Nephron progenitor cell (in vitro differentiated cells): ENCODE results near the gene ZNF324B.

Source experiments
- DNase-seq: peaks from one replicate; pipeline ENCODE4 v3.0.0; 2021
- H3K27ac Mint-ChIP-seq: 2 replicates; pipeline ENCODE4 v1.8.0; 2021; ENCODE audit warnings: mild to moderate bottlenecking, moderate library complexity, mixed read lengths
- H3K27me3 Mint-ChIP-seq: 2 replicates; pipeline ENCODE4 v1.8.0; 2021; ENCODE audit warnings: mild to moderate bottlenecking, low read depth, mixed read lengths; ENCODE audit not compliant: poor library complexity
- H3K36me3 Mint-ChIP-seq: 2 replicates; pipeline ENCODE4 v1.8.0; 2021; ENCODE audit warnings: low read depth, mixed read lengths
- H3K4me1 Mint-ChIP-seq: 2 replicates; pipeline ENCODE4 v1.8.0; 2021; ENCODE audit warnings: mixed read lengths
- H3K4me3 Mint-ChIP-seq: 2 replicates; pipeline ENCODE4 v1.8.0; 2021; ENCODE audit warnings: mild to moderate bottlenecking, moderate library complexity, mixed read lengths
- H3K9me3 Mint-ChIP-seq: 2 replicates; pipeline ENCODE4 v1.8.0; 2021; ENCODE audit warnings: mild to moderate bottlenecking, moderate library complexity, mixed read lengths
- TF ChIP-seq, protein P1 (sequence below): fragments of 200-600 bp; sonication (generic); IDR thresholded peaks from 2 replicates; pipeline ENCODE4 v1.5.0; 2021; ENCODE audit warnings: antibody characterized with exemption

The ZNF324B gene

DNA sequence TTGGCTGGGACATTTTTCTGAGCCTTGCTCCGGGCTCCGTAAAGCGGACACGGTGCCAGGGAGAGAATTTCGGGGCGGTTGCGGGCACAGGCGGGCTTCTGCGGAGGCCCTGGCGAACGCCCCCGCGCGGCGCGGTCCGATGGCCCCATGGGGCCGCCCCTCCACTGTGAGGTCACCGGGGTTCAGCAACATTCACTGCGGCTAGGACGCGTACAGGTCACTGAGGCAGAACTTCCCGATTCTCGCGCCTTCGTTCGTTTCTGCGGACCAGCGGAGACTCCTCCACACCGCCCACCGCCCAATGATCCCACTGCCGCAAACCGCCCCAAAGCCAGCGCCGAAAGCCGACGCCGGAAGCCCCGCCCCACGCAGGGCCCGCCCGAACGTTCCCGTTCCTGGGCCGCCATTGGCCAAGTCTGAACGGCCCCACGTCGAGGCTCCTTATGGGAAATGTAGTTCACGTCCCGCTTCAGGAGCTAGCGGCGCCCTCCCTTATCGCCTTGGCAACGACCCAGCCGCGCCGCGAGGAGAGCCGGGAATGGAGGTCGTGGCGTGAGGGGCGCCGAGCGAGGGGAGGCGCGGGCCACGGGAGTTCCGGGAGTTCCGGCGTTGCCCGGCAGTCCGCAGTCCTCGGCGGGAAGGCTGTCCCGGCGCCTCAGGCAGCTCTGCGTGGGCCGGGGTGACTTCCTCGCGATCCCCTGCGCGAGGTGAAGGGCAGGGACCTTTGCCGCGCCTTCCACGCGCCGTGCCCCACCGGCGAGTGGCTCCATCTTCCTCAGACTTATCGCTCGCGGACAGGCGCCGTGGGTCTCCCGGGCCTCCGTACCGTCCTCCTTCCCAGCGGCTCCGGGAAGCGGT, 43.0 kb upstream of the ZNF324B start, which contains the start of gene ZNF584:
Gene ZNF584, plus strand, starts transcription at position 498 of the 858 bp plus-strand sequence. CDS start 499 bp downstream, outside the sequence.
- H3K4me3 Mint-ChIP-seq: peak within 1 kb of the TSS; percentile 87
- TF ChIP-seq, protein P1, sequence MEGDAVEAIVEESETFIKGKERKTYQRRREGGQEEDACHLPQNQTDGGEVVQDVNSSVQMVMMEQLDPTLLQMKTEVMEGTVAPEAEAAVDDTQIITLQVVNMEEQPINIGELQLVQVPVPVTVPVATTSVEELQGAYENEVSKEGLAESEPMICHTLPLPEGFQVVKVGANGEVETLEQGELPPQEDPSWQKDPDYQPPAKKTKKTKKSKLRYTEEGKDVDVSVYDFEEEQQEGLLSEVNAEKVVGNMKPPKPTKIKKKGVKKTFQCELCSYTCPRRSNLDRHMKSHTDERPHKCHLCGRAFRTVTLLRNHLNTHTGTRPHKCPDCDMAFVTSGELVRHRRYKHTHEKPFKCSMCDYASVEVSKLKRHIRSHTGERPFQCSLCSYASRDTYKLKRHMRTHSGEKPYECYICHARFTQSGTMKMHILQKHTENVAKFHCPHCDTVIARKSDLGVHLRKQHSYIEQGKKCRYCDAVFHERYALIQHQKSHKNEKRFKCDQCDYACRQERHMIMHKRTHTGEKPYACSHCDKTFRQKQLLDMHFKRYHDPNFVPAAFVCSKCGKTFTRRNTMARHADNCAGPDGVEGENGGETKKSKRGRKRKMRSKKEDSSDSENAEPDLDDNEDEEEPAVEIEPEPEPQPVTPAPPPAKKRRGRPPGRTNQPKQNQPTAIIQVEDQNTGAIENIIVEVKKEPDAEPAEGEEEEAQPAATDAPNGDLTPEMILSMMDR: no peak
- H3K27me3 Mint-ChIP-seq: no peaks in the 10 kb centered on the region
- H3K27ac Mint-ChIP-seq: peak within 1 kb of the TSS; percentile 99
- H3K4me1 Mint-ChIP-seq: peaks cover 35% of the 10 kb centered on the region
- peaks cover 45% of the 10 kb centered on the region for H3K36me3 Mint-ChIP-seq
- DNase-seq: peak; percentile 98
- H3K9me3 Mint-ChIP-seq: peaks cover 33% of the 10 kb centered on the region

DNA sequence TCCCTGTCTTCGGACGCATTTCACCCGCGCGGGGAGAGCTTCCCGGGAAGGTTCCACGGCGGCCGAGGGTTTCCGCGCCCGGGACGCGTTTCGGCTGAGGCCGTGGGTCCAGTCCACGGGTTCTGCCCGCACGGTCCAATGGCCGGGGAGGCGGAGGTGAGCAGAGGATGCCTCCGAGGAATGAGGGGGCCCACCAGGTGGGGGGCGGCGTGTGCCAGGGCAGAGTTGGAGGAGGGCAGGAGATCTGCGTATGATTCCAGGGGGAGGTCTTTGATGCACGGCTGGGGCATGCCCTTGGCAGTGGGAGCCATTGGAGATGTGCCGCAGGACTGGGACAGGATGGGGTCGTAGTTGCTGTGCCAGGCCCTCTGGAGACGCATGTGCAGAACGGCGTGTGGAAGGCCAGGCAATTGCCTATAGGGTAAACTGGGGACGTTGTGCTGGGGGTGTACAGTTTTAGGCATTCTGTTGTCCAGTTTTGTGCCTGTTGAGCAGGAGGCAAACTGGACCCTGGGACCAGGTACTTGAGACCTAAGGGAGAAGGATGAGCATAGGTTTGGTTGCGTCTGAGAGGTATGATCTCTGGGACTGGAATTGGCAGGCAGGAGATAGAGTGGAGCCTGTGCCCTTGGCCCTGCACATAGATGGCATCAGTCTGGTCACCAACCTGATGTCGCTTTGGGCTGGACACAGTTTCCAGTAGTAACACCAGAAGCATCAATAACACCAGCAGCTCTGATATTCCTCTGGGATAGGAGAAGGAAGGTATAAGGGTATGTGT, 42.2 kb upstream of the ZNF324B start:
- no peak overlapping the region for H3K27ac Mint-ChIP-seq
- peaks cover 25% of the 10 kb centered on the region for H3K9me3 Mint-ChIP-seq
- H3K36me3 Mint-ChIP-seq: peaks cover 42% of the 10 kb centered on the region
- H3K27me3 Mint-ChIP-seq: no peaks in the 10 kb centered on the region
- DNase-seq: peak; percentile 33
- TF ChIP-seq, protein P1: no peak
- H3K4me3 Mint-ChIP-seq: peak overlapping the region; percentile 87
- peaks cover 35% of the 10 kb centered on the region for H3K4me1 Mint-ChIP-seq

DNA sequence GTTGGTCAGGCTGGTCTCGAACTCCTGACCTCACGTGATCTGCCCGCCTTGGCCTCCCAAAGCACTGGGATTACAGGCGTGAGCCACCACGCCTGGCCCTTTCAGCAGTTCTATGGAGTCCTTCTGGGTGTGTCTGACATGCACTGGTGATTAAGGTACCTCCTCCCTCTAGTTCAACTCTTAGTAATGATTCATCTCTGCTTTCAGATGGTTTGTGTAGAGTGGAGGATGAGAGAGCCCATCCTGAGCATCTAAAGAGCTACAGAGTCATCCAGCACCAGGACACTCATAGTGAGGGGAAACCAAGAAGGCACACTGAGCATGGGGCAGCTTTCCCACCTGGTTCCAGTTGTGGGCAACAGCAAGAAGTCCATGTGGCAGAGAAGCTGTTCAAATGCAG, 34.8 kb upstream of the ZNF324B start:
- Mint-ChIP-seq H3K27ac (no peak overlapping the region), H3K4me1 (no peaks in the 10 kb centered on the region), H3K4me3 (no peak overlapping the region), H3K36me3 (peaks cover 82% of the 10 kb centered on the region), H3K27me3 (no peaks in the 10 kb centered on the region), H3K9me3 (peaks cover 65% of the 10 kb centered on the region)
- DNase-seq: no peak
- TF ChIP-seq, protein P1: no peak

DNA sequence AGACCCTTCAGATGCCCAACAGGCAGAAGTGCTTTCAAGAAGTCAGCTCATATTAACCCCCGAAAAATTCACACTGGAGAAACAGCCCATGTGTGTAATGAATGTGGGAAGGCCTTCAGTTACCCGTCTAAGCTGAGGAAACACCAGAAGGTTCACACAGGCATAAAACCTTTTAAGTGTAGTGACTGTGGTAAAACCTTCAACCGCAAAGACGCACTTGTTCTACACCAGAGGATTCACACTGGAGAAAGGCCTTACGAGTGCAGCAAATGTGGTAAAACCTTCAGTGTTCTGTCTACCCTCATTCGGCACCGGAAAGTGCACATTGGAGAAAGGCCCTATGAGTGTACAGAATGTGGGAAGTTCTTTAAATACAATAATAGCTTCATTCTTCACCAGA, 34.4 kb upstream of the ZNF324B start:
- no peak overlapping the region for H3K27ac Mint-ChIP-seq
- peaks cover 83% of the 10 kb centered on the region for H3K36me3 Mint-ChIP-seq
- H3K27me3 Mint-ChIP-seq: no peaks in the 10 kb centered on the region

DNA sequence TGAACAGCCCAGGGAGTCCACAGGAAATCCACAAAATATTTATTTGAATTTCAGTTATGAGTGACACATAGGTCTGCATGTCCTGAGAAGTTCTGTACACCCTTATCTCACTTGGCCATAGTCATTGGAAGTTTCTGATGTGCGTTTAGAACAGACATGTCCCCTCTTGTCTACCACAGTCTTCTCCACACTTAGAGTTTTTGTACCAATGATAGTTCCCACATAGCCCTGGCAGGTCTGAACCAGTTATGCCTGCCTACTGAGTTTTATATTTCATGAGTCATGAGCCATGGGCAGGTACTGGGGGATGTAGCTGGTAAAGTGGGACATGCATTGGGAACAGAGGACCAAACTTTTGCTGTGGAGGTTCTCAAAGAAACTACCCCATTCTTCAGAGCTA, 22.8 kb upstream of the ZNF324B start:
- no peak overlapping the region for H3K4me3 Mint-ChIP-seq
- H3K27ac Mint-ChIP-seq: no peak overlapping the region
- H3K36me3 Mint-ChIP-seq: peaks cover 86% of the 10 kb centered on the region
- H3K9me3 Mint-ChIP-seq: peaks cover 95% of the 10 kb centered on the region
- DNase-seq: no peak
- TF ChIP-seq, protein P1: no peak
- peaks cover 13% of the 10 kb centered on the region for H3K27me3 Mint-ChIP-seq
- no peaks in the 10 kb centered on the region for H3K4me1 Mint-ChIP-seq

More for the DNA sequence above, 34.4 kb upstream of the ZNF324B start:
- TF ChIP-seq, protein P1: no peak
- Mint-ChIP-seq H3K4me1 (no peaks in the 10 kb centered on the region), H3K9me3 (peaks cover 67% of the 10 kb centered on the region), H3K4me3 (no peak overlapping the region)
- DNase-seq: no peak
